Anterior cingulate cortex (tissue), 58 donors: ENCODE data around the gene MAP2K2.

Experiments used
- DNase-seq, 58 donors: peaks; one replicate each; lab custom pipeline; 2025; lab: John Stamatoyannopoulos, UW

Gene MAP2K2

DNA sequence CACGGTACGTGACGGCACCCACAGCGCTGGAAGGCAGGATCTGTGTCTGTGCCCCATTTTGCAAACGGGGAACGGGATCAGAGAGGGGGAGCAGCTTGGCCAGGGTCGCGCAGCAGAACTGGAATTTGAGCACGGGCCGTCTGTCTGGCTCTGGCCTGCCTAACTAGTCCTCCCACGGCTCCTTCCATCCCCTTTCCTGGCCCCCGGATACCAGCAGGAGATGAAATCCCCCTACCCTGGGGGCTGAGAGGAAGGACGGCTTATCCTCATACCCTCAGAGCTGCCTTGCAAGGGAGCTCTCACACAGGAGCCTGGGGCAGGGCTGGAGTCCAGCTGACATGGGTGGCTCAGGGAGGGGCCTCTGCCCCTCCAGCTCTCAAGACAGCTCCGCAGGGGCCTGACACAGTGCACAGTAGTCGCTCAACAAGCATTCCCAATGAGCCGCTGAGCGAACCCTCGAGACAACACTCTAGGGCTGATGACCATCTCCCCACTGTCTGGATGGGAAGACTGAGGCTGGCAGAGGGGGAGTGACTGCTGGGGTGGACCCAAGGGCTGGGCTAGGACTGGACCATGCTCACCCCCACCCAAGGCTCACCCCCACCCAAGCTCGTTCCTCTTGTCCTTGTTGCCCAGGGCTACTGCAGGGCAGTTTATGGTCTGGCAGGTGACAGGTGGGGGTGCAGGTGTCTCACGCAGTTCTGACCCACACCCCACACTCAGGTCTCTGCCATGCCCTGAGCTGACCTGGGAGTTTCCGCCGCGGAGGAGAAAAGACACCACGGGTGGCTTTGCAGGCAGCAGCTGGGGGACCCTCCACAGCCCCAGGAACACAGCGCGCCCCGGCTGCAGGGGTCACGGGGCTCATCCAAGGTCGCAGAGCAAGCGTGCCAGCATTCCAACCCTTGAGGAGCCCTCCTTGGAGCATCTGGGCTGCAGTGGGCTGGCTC is 61.2 kb downstream of the MAP2K2 start:
- DNase-seq = no peak

DNA sequence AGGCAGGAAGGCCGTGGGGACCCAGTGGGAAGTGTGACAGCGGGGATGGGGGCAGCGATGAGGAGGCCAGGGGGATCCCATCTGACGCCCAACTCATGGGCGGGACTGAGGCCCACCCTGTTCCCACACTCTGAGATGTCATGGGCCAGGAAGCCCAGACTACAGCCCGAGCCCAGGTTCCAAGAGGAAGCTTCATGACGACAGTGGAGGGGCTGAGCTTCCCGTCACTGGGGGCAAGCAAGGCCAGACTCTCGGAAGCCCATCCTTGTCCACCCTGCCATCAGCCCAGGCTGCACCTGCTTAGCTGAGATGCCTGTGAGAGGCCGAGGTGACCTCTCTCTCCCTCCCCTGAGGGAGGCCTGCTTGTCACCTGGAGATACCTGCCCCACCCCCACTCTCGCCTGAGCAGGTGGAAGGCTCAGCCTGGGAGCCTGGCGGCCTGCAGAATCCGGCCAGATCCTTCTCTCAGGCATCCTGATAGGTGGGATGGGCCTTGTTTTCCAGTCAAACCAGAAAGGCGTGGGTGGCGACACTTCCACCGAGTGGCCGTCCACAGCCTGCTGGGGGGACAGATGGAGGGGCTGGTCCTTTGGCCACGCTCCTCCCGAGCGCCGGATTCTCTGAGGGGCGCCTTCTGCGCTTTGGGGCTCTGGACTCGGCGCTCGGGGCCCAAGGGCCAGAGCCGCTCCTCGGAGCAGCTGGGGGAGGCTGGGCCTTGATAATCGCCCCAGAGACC is 62.1 kb downstream of the MAP2K2 start:
- peak in 1 of 58 donors; percentile 30 for DNase-seq

DNA sequence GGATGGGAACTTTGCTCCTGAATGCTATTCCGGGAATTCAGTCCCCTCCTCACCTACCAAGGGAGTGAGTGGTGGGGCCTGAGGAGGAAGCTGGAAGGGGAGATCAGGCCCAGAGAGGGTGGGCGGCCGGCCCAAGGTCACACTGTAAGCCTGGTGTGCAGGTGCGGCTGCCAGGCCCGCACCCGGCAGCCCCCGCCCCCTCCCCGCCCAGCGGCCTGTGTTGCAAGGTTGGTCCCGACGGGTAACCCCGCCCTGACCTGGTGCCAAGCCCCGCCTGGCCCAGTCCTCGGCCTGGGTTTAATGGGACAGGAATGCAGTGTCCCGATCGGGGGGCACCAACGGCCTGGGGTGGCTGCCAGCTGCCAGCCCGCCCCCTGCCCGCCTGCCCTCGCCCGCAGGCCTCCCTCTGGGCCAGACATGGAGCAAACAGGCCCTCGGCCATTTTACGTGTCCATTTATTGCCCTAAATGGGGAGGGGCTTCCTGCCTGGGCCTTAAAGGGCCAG is 62.7 kb downstream of the MAP2K2 start:
- peak in 2 of 58 donors; percentile 3 to 24 for DNase-seq

DNA sequence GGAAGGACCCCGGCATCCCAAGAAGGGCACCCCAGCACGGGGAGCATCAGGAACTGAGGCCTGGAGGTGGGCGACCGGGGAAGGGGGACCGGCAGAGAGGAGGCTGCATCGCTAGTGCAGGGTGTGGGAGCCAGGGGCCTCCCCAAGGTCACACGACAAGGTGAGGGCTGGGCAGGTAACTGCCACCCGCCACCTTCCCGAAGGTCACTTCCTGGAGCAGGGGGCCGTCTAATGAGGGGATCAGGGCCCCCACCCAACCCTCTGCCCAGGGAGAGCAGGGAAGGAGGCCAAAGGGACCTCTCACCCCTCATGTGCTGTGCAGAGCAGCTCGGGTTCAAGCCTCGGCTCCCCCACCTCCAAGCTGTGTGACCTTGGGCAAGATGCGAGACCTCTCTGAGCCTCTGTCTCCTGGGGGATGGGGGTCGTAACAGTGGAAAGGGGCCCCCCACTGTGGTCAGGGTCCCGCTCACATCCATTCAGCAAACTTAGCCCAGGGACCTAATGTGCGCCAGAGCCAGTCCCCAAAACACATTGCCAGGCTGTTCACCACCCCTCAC is 63.2 kb downstream of the MAP2K2 start:
- no peak for DNase-seq

DNA sequence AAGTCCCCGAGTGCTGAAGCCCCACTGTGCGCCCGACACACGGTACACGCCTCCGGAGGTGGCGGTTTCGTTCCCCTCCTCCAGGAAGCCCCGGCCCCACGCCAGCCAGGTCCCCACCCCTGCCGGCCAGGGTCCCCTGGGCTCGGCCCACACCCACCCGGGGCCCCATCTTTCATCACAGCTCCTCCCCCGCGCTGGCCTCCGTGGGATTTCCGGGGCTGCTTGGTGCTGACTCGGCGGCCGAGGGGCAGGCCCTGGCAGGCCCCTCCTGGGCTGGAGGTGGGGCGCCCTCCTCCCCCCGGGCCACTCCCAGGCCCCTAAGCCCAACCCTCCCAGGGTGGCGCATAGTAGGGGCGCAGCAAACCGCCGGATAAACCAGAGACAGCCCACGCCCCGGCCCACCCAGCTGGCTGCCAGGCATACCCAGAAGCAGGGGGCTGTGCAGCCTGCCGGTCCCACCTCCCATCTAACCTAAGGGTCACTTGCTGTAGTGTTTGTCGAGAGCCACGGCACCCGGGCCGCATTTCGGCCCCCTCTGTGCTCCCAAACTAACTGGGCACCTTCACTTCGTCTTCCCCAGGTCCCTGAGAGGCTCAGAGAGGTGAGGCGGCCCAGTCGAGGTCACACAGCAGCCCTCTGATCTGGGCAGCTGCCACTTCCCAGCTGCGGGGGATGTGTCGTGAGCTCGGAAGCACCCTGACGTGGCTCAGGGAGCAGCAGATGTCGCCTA is 63.9 kb downstream of the MAP2K2 start:
- no peak for DNase-seq

DNA sequence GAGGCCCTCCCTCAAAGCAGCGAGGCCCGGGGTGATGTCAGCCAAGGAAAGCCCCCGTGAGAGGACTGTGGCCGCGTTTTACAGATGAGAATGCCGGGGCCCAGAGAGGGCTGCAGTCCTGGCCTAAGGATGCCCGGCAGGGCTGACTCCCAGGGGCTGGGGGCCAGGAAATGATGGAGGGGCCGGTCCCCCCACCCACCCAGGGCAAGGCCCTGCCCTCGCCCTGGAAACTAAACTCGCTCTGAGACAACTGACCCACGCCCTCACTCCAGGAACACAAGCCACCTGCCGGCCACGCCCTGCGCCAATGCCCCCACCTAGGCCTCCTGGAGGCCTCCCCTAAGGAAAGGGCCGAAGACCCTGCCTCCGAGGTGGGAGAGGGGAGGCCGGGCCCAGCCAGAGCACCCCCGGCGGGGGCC is 64.5 kb downstream of the MAP2K2 start:
- DNase-seq = no peak

DNA sequence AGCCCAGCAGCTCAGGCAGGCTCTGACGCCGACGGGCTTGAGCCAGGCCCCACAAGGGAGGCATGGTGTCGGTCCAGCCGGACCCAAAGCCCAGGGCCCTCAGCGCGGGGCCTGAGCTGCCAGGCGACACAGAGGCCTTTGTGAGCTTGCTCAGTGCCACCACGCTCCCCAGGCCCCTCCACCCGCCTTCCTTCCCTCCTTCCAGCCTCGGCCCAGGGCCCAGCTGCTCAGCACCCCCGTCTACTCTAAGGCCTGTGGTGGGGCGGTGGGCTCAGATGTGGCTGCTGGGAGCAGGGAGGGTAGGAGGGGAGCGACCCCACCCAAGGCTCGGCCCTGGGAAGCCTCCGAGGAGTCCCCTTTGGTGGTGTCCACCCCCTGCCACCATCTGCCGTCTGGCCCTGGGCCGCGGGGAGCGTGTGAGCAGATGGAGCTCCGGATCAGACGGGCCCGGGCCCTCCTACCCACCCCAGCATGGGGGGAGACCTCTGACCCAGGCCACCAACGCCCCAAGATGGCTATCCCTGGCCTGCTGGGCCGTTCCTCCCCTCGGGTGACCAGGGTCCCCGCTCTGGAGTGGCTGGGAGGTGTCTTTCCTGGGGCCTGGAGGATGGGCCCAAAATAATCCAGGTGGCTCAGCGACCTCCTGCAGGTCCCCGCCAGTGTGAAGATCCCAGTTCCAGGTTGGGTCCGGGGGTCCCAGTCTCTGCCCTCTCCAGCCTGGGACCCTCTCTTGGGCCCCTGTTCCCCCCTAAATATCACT is 65.0 kb downstream of the MAP2K2 start:
- peak in 54 of 58 donors; percentile 19 to 86 (median 66) for DNase-seq

DNA sequence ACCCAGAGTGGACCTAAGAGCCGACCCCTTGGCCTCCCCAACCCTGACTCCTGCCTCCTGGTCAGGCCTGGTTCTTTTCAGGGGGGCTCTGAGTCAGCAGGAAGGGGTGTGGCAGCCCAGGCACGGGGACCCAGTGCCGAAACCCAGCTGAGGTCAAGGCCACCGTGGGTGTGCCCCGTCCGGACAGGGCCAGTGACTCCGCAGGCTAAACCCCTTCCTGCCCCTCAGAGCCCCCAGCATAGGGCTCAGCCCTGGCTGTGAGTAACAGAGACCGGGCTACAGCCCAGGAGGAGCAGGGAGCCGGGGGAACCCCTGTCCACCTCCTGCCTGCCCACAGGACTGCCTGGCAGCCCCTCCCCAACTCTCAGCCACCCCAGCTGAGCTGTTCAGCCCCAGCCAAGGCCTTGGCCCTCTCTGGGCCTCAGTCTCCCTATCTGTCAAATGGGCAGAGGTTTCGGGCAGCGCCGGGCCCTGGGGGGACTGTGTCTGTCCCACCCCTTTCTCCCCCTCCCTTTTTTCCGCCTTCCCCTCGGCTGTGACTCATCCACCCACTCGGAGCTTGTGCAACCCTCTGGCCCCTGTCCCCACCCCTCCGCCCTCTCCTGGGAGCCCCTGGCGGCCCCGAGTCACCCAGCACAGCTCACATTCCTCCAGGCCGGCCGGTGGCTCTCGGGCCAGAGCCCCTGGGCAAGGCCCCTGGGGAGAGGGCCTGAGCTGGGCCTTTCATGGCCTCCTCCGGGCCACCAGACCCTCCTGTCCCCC is 65.8 kb downstream of the MAP2K2 start:
- peak in 14 of 58 donors; percentile 24 to 85 (median 68) for DNase-seq

DNA sequence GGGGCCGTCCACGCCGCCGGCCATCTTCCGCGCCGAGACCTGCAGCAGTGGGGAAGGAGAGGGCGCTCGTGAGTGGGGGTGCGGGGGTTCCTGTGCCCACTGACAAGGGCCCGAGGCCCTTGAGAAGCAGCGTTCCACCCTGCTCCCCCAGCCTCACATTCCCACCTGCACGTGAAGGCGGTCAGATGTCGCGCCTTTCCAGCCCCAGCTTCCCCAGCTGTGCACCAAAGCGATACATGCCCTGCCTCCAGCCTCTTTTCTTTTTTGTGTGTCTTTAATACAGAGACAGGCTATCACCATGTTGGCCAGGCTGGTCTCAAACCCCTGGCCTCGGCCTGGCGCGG is 68.7 kb downstream of the MAP2K2 start:
- no peak for DNase-seq

DNA sequence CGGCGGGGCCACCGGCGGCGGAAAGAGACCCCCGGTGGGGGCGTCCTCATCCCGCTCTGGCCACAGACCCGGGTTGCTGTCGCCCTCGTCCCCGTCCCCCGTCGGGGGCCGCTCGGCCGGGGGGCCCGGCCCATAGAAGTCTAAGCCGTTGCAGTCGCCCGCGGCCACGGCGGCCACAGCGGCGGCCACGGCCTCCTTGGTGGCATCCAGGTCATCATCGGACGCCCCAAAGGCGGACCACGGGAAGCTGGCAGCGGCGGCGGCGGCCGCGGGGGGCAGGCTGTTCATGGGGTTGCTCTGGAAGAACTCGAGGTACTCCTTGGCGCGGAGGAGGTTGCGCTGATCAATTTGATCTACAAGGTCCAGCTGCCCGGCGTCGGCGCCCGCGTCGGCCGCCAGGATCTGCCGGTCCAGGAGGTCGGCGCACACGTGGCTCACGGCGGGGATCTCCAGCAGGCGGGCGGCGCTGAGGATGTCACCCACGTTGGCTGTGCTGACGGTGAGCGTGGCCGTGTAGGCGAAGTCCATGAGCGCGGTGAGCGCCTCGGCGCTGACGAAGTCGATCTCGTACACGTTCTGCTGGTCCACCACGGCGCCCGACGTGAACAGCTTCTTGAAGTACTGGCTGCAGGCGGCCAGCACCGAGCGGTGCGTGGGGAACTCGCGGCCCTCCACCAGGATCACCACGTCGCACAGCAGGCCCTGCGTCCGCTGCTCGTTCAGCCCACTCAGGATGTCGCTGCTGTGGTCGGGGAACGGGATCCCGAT is 69.3 kb downstream of the MAP2K2 start:
- DNase-seq = no peak

DNA sequence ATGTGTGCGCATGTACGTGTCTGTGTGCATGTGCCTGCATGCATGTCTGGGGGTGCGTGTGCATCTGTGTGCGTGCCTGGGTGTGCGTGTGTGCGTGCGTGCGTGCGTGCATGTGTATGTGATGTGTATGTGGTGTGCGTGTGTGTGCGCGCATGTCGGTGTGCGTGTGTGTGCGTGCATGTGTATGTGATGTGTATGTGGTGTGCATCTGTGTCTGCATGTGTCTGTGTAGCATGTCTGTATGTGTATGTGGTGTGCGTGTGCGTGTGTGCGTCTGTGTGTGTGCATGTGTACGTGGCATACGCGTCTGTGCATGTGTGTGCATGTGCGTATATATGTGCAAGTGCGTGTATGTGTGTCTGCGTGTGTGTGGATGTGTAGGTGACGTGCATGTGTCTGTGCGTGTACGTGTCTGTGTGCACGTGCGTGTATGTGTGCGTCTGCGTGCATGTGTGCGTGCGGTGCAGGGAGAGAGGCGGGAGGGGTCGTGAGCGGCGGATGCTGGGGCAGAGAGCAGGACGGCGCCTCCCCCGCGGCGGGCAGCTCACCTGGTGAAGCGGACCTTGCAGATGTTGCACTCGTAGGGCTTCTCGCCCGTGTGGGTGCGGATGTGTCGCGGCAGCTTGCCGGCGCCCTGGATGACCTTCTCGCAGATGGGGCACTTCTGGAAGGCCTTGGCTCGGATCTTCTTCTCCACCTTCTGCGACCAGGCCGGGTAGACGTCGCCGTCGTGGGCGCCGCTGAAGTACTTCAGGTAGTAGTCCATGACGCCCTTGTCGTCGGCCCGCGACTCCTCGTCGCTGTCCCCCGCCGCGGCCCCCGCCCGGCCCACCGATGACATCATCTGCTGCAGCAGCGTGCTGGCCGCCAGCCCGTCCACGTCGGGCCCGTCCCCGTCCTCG is 70.2 kb downstream of the MAP2K2 start:
- no peak for DNase-seq

DNA sequence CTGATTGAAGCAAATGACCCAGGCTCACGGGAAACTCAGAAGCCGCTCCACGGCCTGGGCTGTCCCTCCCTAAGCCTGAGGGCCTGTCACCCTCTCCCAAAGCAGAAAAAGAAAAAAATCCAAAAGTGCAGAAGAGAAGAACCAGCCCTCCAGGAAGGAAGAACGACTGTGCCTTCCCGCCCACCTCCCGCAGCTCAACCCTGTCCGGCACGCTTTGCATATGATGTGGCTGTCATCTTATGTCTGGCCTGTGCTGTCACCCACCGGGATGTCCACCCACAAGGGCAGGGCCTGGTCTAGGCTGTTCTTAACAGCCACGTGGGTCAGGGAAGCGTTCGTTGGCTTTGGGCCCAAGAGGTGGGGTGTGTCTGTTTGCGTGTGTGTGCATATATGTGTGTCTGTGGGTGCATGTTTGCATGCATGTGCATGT is 70.9 kb downstream of the MAP2K2 start:
- no peak for DNase-seq

DNA sequence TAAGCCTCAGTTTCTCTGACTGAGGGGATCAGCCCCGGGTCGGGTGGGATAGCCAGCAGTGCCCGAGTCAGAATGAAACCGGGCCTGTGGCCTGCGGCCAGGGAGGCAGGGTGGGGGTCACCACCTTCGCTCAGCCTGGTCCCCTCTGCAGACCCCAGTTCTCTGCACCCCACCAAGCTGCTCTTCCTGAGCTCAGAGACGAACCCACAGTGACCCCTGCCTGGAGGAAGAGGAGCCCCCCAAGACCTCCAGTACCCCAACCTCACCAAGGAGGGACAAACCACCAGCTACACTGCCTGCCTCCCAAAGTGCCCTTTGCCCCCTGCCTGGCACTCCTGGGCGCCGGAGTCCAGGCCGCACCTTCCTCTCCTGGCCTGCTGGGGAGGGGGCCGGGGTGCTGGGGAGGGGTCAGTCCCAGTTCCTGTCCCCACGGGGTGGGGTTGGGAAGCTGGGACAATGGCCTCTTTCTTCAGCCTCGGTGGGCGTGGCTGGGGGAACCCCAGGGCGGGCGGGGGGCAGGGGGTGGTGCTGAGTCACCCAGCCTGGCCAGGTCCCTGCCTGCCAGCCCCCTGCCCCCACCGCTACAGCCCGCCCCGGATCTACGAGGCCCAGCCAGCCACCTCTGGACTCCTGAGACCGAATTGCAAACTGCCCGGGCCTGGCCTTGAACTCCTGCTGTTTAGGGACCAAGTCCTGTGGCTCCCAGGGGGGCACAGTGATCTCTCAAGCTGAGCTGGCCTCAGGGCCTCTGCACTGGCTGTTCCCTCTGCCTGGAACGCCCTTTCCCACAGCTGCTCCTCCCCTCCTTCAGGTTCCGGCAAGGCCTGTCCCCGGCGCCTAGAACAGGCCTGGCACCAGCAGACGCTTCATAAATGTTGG is 71.6 kb downstream of the MAP2K2 start:
- DNase-seq = peak in 26 of 58 donors; percentile 11 to 81 (median 43)

DNA sequence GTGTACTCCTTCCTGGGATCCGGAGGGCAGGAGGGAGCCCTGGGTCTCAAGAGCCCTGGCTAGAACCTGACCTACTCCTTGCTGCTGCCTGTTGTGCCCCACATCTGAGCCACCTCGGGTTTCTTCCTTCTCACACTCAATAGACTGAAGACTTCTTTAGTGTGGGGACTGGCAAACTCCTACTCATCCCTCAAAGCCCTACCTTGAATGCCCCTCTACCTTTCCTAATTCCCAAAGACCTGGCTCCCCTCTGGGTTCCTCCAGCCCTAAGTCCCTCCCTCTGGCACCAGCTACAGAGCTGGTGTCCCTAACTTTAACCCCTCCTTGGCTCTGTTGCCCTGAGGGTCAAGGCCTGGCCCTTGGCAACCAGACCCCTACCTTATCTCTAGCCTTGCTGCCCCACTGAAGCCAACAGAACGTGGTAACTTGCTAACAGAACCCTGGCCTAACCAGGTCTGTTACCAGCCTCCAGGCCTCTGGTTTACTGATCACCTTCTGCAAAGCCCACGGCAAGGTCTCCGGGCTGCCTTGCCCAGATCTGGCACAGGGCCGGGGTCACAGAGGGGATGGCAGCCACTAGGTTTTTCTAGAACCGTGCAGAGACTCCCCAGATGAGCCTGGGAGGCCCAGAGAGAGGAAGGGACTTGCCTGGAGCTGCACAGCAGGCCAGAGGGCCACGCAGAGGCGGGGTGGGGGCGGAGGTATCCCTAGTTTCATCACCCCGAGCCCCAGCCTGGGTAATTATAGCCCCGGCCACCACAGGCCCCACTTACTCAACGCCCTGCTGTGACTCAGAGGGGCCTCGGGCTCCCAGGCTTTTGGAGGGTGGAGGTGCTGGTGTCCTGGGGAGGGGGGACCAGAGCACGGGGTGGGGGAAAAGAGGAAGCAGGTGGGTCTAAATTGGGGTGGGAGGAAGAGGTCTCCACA is 72.5 kb downstream of the MAP2K2 start:
- no peak for DNase-seq

DNA sequence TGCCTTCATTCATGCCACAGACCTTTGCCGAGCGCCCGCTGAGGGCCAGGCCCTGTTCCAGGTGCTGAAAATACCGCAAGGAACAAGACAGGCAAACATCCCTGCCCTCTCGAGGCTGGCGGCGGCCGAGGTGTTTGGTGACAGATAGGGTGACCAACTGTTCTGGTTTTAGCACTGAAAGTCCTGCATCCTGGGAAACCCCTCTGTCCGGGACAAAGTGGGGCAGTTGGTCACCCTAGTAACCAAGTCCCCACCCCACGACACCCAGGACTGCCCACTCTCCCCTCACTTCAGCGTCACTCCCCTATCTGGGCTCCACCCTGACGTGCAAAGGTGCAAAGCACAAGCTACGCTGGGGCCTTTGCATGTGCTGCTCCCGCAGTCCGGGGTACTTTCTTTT is 74.5 kb downstream of the MAP2K2 start:
- DNase-seq = peak in 1 of 58 donors; percentile 3
